Measurements from ENCODE around the gene ISLR2. TPM values are rescaled to one million over a fixed set of nuclear protein-coding genes. Genes with fewer than 3 reads are reported as not detected.
A peak's percentile ranks its signal among the peaks of the same experiment; 100 is the strongest.

ISLR2 gene
- total and polyA plus RNA-seq, 2 donors from 2014 or later: 0.13 to 1.1 TPM

- FAIRE-seq (no peak), DNase-seq (peak in 3 of 5 donors; percentile 30 to 40 (median 39))
- H3K4me1 ChIP-seq (ENCODE audit: control insufficient read depth in 2 of 3, insufficient read depth in 2 of 3, low read depth in 1 of 3, low read length in 3 of 3): no peaks in the 10 kb centered on the region
- TF ChIP-seq CTCF (IDR thresholded peaks at IDR 0.05; ENCODE audit: borderline replicate concordance, extremely low read depth, insufficient read depth): no peak
- no peak overlapping the region for H3K27ac ChIP-seq (ENCODE audit: low read depth in 2 of 2, low read length in 2 of 2)
- no peaks in the 10 kb centered on the region for H3K36me3 ChIP-seq (ENCODE audit: control insufficient read depth in 2 of 3, insufficient read depth in 3 of 3, low read length in 3 of 3)
- intact Hi-C loops (cut with DNase I): loop anchor here (5.0 kb wide), 1 partner anchor 191 kb away; no protein-coding TSS in a partner anchor
- no peaks in the 10 kb centered on the region for H3K9me3 ChIP-seq (ENCODE audit: control insufficient read depth in 2 of 3, insufficient read depth in 1 of 3, low read length in 3 of 3)
- no peaks in the 10 kb centered on the region for H3K27me3 ChIP-seq (ENCODE audit: control insufficient read depth, insufficient read depth, low read length)
- no peak overlapping the region for H3K4me3 ChIP-seq (ENCODE audit: low read length in 3 of 3)
- no peak overlapping the region for H3K9ac ChIP-seq (ENCODE audit: low read length in 3 of 3)
These were observed 9.3 kb upstream of the ISLR2 start for GRCh38 chr15:74121039-74121438.

- intact Hi-C loops (cut with DNase I): loop anchor here (5.0 kb wide), 1 partner anchor 190 kb away; no protein-coding TSS in a partner anchor
- Histone ChIP-seq H3K4me3 (ENCODE audit: low read length in 3 of 3) (no peak overlapping the region), H3K9me3 (ENCODE audit: control insufficient read depth in 2 of 3, insufficient read depth in 1 of 3, low read length in 3 of 3) (no peaks in the 10 kb centered on the region), H3K36me3 (ENCODE audit: control insufficient read depth in 2 of 3, insufficient read depth in 3 of 3, low read length in 3 of 3) (no peaks in the 10 kb centered on the region), H3K9ac (ENCODE audit: low read length in 3 of 3) (no peak overlapping the region), H3K27ac (ENCODE audit: low read depth in 2 of 2, low read length in 2 of 2) (no peak overlapping the region), H3K4me1 (ENCODE audit: control insufficient read depth in 2 of 3, insufficient read depth in 2 of 3, low read depth in 1 of 3, low read length in 3 of 3) (no peaks in the 10 kb centered on the region), H3K27me3 (ENCODE audit: control insufficient read depth, insufficient read depth, low read length) (no peaks in the 10 kb centered on the region)
- DNase-seq: no peak
- no peak for FAIRE-seq
- no peak for TF ChIP-seq CTCF (IDR thresholded peaks at IDR 0.05; ENCODE audit: borderline replicate concordance, extremely low read depth, insufficient read depth)
These were observed 8.5 kb upstream of the ISLR2 start for GRCh38 chr15:74121858-74122257.

GRCh38 chr15:74122403-74123130 is 7.8 kb upstream of the ISLR2 start:
- no peaks in the 10 kb centered on the region for H3K36me3 ChIP-seq (ENCODE audit: control insufficient read depth in 2 of 3, insufficient read depth in 3 of 3, low read length in 3 of 3)
- no peak overlapping the region for H3K4me3 ChIP-seq (ENCODE audit: low read length in 3 of 3)
- H3K27ac ChIP-seq (ENCODE audit: low read depth in 2 of 2, low read length in 2 of 2): no peak overlapping the region
- intact Hi-C loops (cut with DNase I): loop anchor here (5.0 kb wide), 1 partner anchor 190 kb away; no protein-coding TSS in a partner anchor
- no peak for TF ChIP-seq CTCF (IDR thresholded peaks at IDR 0.05; ENCODE audit: borderline replicate concordance, extremely low read depth, insufficient read depth)
- no peak for FAIRE-seq
- peaks cover 0 to 2% (median 0%) of the 10 kb centered on the region in 3 donors for H3K4me1 ChIP-seq (ENCODE audit: control insufficient read depth in 2 of 3, insufficient read depth in 2 of 3, low read depth in 1 of 3, low read length in 3 of 3)
- no peak for DNase-seq
- no peaks in the 10 kb centered on the region for H3K27me3 ChIP-seq (ENCODE audit: control insufficient read depth, insufficient read depth, low read length)
- H3K9me3 ChIP-seq (ENCODE audit: control insufficient read depth in 2 of 3, insufficient read depth in 1 of 3, low read length in 3 of 3): no peaks in the 10 kb centered on the region
- H3K9ac ChIP-seq (ENCODE audit: low read length in 3 of 3): no peak overlapping the region
